Prostate gland (tissue), 2 donors: ENCODE measurements around the gene IL17RE. TPM values are rescaled to one million over a fixed set of nuclear protein-coding genes. Genes with fewer than 3 reads are reported as not detected.
A peak's percentile ranks its signal among the peaks of the same experiment; 100 is the strongest.
"Not testable (repeated sequence)": the region's sequence is repeated elsewhere in the genome, so short reads cannot be mapped to it uniquely, and the experiment has no call there.

Source experiments
- DNase-seq: peaks from one replicate; pipeline ENCODE4 v3.0.0-alpha.2; 2019; ENCODE audit warnings: low spot score
- H3K27ac ChIP-seq, 2 donors: fragments of 200-600 bp; sonication (generic); 2 replicates each; pipeline ENCODE4 v1.5.1; 2017 to 2019
- H3K27me3 ChIP-seq: fragments of 200-600 bp; sonication (generic); replicated peaks from 2 replicates; pipeline ENCODE4 v1.5.1; 2019; ENCODE audit not compliant: insufficient read depth
- H3K36me3 ChIP-seq, 2 donors: fragments of 200-600 bp; sonication (generic); 1 replicate in 1 of 2; 2 replicates in 1 of 2; pipeline versions ENCODE4 v1.5.1 to v1.8.1; 2017 to 2019
- H3K4me1 ChIP-seq: fragments of 200-600 bp; sonication (generic); replicated peaks from 2 replicates; pipeline ENCODE4 v1.5.1; 2019
- H3K4me3 ChIP-seq, 2 donors: fragments of 200-600 bp; sonication (generic); 2 replicates each; pipeline ENCODE4 v1.5.1; 2017 to 2019
- H3K9me3 ChIP-seq: fragments of 200-600 bp; sonication (generic); 2 replicates; pipeline ENCODE4 v1.5.1; 2017
- POLR2A ChIP-seq: fragments of 450-650 bp; IDR thresholded peaks from one replicate; pipeline ENCODE4 v1.6.1; 2016; ENCODE audit warnings: antibody characterized with exemption, mild to moderate bottlenecking
- POLR2AphosphoS5 ChIP-seq: sonication (generic); formaldehyde crosslinking; IDR thresholded peaks from one replicate; pipeline ENCODE4 v1.6.1; 2017; ENCODE audit warnings: antibody characterized with exemption
- WGBS: methylation state at CpG from one replicate; pipeline ENCODE4 v1.1.5; 2018; 5-methylcytosine and 5-hydroxymethylcytosine counted together
- intact Hi-C: fragments of 100-400 bp; cut with DNase I; formaldehyde crosslinking; loops from one replicate; pipeline ENCODE4 v1.14.2; 2022
- total RNA-seq, 2 donors: library from RNA; depleted of rRNA; stranded (reverse); fragments of >200 nt; gene quantifications; one replicate each; pipeline ENCODE4 v1.1.0, GENCODE V29; 2016
- TF ChIP-seq, protein P1 (sequence below), 4 experiments: fragments of 200-600 bp in 2 of 4; fragments of 450-650 bp in 2 of 4; sonication (generic) in 2 of 4; IDR thresholded peaks; 1 replicate in 3 of 4; 2 replicates in 1 of 4; pipeline ENCODE4 v1.5.1; 2016 to 2019; ENCODE audit warnings: antibody characterized with exemption in 4 of 4, mild to moderate bottlenecking in 2 of 4, moderate library complexity in 2 of 4

Gene IL17RE
- total RNA-seq, 2 donors from 2014 or later, result 10.1 to 28.2 TPM

GRCh38 chr3:9898467-9899241 is 4.0 kb upstream of the IL17RE start:
- DNase-seq, result no peak
- H3K27ac ChIP-seq, result peak overlapping the region; percentile 75 to 86
- H3K36me3 ChIP-seq, result peaks cover 0 to 3% of the 10 kb centered on the region in 2 donors
- no peak overlapping the region for H3K4me3 ChIP-seq
- TF ChIP-seq POLR2AphosphoS5 (no peak), POLR2A (no peak)
- TF ChIP-seq, protein P1, sequence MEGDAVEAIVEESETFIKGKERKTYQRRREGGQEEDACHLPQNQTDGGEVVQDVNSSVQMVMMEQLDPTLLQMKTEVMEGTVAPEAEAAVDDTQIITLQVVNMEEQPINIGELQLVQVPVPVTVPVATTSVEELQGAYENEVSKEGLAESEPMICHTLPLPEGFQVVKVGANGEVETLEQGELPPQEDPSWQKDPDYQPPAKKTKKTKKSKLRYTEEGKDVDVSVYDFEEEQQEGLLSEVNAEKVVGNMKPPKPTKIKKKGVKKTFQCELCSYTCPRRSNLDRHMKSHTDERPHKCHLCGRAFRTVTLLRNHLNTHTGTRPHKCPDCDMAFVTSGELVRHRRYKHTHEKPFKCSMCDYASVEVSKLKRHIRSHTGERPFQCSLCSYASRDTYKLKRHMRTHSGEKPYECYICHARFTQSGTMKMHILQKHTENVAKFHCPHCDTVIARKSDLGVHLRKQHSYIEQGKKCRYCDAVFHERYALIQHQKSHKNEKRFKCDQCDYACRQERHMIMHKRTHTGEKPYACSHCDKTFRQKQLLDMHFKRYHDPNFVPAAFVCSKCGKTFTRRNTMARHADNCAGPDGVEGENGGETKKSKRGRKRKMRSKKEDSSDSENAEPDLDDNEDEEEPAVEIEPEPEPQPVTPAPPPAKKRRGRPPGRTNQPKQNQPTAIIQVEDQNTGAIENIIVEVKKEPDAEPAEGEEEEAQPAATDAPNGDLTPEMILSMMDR (IDR thresholded peaks at IDR 0.05), result no peak
- no peaks in the 10 kb centered on the region for H3K4me1 ChIP-seq
- no peaks in the 10 kb centered on the region for H3K27me3 ChIP-seq
- H3K9me3 ChIP-seq, result no peaks in the 10 kb centered on the region
- intact Hi-C loops, result no loop called here
- WGBS, result 50% methylated on average over 8 of the region's 8 CpGs

- intact Hi-C loops, result no loop called here
- 51% methylated on average over 3 of the region's 3 CpGs for WGBS
- DNase-seq, result no peak
- Histone ChIP-seq H3K27ac (peak overlapping the region in 1 of 2 donors; percentile 86), H3K36me3 (no peaks in the 10 kb centered on the region), H3K4me3 (no peak overlapping the region), H3K27me3 (no peaks in the 10 kb centered on the region), H3K4me1 (no peaks in the 10 kb centered on the region), H3K9me3 (no peaks in the 10 kb centered on the region)
- TF ChIP-seq, protein P1 (IDR thresholded peaks at IDR 0.05), result no peak
Observed at GRCh38 chr3:9899289-9899791, 3.3 kb upstream of the IL17RE start.

GRCh38 chr3:9900965-9901415 is 1.7 kb upstream of the IL17RE start:
- H3K27me3 ChIP-seq, H3K9me3 ChIP-seq, DNase-seq, H3K4me3 ChIP-seq, H3K27ac ChIP-seq, intact Hi-C loops, H3K36me3 ChIP-seq, H3K4me1 ChIP-seq: not testable (repeated sequence)
- WGBS, result 97% methylated on average over 6 of the region's 6 CpGs

- no peak for DNase-seq
- peak overlapping the region in 1 of 2 donors; percentile 70 for H3K27ac ChIP-seq
- WGBS, result 69% methylated on average over 5 of the region's 5 CpGs
Observed at GRCh38 chr3:9901967-9902366, 681 bp upstream of the IL17RE start.

DNA sequence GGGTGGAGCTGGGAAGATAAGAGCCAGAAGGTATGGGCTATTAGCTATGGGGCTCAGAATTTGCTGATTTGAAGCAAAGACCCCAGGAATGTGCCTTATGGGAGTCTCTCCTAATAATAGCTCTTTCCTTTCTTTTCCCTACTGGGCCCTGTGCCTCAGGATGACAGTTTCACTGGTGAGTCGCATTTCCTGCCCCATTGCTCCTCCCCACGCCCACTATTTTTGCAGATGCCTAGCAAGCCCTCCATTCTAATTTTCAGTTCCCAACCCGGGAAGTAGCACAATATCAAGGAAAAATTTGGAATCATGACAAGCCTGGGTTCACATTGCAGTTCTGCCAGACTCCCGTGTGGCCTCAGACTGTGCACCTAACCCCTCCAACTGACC is 583 bp downstream of the IL17RE start:
- TF ChIP-seq POLR2A, result no peak
- WGBS, result 19% methylated on average over 4 of the region's 4 CpGs
- intact Hi-C loops, result no loop called here
- Histone ChIP-seq H3K27me3 (no peaks in the 10 kb centered on the region), H3K9me3 (no peaks in the 10 kb centered on the region), H3K27ac (peak overlapping the region; percentile 47 to 70), H3K4me3 (peak overlapping the region; percentile 22 to 28), H3K4me1 (no peaks in the 10 kb centered on the region), H3K36me3 (no peaks in the 10 kb centered on the region)
- no peak for DNase-seq

More at GRCh38 chr3:9901967-9902366, 681 bp upstream of the IL17RE start:
- Histone ChIP-seq H3K27me3 (no peaks in the 10 kb centered on the region), H3K36me3 (no peaks in the 10 kb centered on the region), H3K4me3 (no peak overlapping the region), H3K4me1 (no peaks in the 10 kb centered on the region), H3K9me3 (no peaks in the 10 kb centered on the region)
- TF ChIP-seq, protein P1 (IDR thresholded peaks at IDR 0.05), result no peak
- no peak for TF ChIP-seq POLR2AphosphoS5
- no peak for TF ChIP-seq POLR2A
- intact Hi-C loops, result no loop called here

GRCh38 chr3:9903904-9904303 is 1.3 kb downstream of the IL17RE start:
- H3K4me1 ChIP-seq, result no peaks in the 10 kb centered on the region
- intact Hi-C loops, result no loop called here
- no peaks in the 10 kb centered on the region for H3K27me3 ChIP-seq
- TF ChIP-seq POLR2A, result no peak
- TF ChIP-seq POLR2AphosphoS5, result no peak
- TF ChIP-seq, protein P1 (IDR thresholded peaks at IDR 0.05), result no peak
- H3K9me3 ChIP-seq, result no peaks in the 10 kb centered on the region
- 64% methylated on average over 4 of the region's 4 CpGs for WGBS
- no peak for DNase-seq
- no peak overlapping the region for H3K4me3 ChIP-seq
- H3K27ac ChIP-seq, result peak overlapping the region in 1 of 2 donors; percentile 70
- no peaks in the 10 kb centered on the region for H3K36me3 ChIP-seq
